ENCODE data around the gene PLEK2. TPM values are rescaled to one million over a fixed set of nuclear protein-coding genes. Genes with fewer than 3 reads are reported as not detected.
"Not testable (repeated sequence)": the region's sequence is repeated elsewhere in the genome, so short reads cannot be mapped to it uniquely, and the experiment has no call there.

PLEK2 gene, protein sequence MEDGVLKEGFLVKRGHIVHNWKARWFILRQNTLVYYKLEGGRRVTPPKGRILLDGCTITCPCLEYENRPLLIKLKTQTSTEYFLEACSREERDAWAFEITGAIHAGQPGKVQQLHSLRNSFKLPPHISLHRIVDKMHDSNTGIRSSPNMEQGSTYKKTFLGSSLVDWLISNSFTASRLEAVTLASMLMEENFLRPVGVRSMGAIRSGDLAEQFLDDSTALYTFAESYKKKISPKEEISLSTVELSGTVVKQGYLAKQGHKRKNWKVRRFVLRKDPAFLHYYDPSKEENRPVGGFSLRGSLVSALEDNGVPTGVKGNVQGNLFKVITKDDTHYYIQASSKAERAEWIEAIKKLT
- polyA plus RNA-seq (ENCODE audit: insufficient read length): 0.62 TPM

DNA sequence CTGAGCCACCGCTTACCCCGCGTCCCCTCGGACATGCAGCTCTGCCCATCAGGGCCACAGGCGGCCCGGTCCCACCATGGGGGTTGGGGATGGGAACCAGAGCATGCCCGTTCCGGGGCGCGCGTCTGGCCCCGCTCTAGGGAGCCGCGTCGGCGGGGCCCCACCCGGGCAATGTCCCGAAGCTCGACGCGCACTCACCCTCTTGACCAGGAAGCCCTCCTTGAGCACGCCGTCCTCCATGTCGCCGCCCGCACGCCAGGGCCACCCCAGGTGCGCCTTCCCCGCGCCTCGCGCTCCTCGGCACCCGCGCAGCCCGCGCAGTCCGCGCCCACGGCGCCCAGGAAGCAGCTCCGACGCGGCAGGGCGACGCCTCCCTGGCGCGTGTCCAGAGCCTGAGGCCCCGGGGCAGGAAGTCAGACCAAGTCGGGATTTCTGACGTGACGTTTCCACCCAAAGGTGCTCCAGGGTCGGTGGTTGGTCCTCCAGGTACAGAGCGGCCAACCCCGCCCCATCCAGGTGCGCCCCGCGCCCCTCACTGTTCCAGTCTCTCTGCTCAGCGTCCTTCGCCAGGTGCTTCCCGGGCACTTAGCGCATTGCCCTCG is at the start of gene PLEK2:
PLEK2 (minus strand) TSS at position 346 of the 602 bp plus-strand sequence; CDS start at position 240, 106 bp downstream.
- DNase-seq: no peak

DNA sequence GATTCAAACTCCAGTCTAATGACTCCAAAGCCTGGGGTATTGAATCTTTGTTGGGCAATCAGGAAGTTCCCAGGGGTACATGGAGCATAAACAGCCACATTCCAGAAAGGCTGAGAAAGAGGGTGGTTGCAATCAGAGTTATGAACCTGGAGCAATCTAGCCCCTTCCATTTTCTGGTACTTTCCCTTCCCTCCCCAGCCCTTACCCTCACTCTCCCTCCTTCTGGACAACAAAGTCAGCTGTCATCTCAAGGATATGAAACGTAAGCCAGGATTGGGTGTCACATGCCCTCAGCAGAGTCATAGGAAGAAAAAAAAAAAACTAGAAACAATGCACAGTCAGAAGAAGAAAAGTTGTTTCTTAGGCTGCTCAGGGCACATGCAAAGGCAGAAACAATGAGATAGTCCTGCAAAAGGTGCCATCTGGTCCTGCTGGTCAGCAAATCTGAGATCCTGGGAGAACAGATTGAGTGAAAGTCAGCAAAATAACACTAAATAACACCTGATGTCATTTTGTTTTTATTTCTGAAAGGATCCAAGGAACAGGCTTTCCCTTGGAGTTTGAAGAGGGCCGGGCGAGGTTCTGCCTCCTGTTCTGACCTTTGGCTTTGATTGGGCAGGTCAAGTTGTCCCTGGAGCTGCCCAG is 49.5 kb upstream of the PLEK2 start:
- DNase-seq: no peak

DNA sequence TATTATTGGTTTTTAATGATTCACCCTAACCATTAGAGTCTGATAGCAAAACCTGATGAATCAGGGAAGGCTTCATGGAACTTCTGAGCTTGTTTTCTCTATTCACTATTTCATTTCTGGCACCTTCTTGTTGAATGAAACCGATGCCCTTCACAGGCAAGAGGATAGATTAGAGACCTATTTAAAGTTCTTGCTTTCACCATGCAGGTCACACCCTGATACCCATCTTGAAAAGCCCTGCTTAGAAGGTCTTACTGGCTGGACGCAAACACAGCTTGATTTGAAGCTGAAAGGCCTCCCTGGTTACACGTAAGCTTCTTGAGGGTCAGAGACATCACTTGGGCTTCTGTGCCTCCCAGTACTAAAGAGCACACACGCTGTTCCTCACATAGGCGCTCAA is 47.4 kb upstream of the PLEK2 start:
- DNase-seq: no peak

DNA sequence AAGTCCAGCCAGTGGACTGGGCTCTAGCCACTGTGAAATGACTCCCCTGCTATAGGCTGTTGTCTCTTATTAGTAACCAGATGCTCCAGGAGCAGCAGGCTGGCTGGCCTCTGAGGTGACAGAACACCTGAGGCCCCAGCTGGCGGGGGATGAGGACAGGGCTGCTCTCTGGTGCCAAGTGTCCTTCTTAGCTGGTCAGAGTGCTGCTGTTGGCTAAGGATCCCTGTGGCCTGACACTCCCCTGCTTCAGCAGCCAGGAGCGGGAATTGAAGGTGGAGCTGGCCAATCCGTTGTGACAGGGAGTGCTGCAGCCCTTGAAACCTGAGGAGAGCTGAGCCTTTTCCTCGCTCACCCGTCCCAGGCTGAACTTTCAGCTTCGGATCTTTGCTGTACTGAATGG is 45.8 kb upstream of the PLEK2 start:
- DNase-seq: peak; percentile 7

DNA sequence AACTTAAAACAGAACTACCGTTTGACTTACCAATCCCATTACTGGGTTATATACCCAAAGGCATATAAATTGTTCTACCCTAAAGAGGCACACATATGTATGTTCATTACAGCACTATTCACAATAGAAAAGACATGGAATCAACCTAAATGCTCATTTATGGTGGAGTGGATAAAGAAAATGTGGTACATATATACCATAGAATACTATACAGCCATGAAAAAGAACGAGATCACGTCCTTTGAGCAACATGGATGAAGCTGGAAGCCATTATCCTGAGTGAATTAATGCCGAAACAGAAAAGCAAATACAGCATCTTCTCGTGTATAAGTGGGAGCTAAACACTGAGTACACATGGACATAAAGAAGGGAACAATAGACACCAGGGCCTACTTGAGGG is 44.8 kb upstream of the PLEK2 start:
- no peak for DNase-seq

DNA sequence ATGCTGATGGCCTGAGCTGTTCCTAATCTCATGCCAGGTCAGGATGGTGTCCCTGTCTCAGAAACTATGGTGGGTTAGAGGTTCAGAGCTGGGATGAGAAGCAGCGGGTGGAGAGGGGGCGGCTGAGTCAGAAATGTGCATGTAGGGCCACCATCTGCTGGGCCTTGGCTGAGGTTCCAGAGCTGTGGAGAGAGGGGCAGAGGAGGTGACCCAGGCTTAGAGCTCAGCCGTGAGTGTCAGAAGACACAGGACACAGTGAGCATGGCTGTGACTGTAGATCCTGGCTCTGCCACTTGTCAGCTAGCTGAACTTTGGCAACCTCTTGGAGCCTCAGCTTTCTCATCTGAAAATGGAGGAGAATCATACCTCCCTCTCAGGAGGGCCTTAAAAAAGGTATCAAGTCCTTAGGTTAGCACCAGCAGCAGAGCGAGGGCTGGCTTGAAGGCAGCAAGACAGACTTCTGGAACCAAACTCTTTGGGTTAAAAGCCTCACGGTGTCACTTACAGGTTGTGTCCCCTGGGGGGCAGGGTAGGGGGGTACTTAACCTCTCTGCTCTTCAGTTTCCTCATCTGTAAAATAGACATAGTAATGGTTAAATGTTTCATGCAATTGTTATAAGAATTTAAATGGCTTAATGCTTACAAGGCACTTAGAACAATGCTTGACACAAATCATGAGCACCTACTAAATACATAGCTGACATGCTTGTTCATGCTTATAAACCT is 41.8 kb upstream of the PLEK2 start:
- no peak for DNase-seq

DNA sequence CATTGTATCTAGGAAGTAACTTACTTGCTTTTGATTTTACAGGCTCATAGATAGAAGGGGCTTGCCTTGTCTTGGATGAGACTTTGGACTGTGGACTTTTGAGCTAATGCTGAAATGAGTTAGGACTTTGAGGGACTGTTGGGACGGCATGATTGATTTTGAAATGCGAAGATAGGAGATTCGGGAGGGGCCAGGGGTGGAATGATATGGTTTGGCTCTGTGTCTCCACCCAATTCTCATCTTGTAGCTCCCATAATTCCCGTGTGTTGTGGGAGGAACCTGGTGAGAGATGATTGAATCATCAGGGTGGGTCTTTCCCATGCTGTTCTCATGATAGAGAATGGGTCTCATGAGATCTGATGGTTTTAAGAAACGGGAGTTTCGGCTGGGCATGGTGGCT is 39.7 kb upstream of the PLEK2 start:
- not testable (repeated sequence) for DNase-seq

DNA sequence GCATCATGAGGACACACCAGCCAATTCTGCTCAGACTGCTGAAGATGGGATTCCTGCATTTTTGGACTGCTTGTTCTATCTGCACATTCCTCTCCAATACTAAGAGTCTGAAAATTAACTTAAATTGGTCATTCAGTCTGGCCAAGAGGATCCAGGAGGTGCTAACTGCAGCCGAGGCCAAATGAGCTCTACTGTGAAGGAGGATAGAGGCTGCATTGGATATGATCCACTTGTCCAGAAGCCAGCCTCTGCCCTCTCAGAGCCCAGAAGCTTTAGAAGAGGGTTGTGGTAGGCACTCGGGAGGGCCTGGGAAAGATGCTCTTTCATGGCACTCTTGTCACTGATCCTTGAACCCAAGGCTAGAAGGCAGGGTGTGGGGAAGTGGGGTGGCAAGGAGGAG is 37.1 kb upstream of the PLEK2 start:
- no peak for DNase-seq

DNA sequence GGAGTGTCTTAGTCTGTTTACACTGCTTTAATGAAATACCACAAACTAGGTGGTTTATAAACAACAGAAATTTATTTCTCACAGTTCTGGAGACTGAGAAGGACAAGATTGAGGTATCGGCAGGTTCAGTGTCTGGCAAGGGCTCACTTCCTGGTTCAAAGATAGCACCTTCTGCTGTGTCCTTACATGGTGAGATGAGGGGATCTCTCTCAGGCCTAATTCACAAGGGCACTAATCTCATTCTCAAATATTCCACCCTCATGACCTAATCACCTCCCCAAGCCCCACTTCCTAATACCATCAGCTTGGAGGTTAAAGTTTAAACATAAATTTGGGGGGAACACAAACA is 35.0 kb upstream of the PLEK2 start:
- DNase-seq: no peak

DNA sequence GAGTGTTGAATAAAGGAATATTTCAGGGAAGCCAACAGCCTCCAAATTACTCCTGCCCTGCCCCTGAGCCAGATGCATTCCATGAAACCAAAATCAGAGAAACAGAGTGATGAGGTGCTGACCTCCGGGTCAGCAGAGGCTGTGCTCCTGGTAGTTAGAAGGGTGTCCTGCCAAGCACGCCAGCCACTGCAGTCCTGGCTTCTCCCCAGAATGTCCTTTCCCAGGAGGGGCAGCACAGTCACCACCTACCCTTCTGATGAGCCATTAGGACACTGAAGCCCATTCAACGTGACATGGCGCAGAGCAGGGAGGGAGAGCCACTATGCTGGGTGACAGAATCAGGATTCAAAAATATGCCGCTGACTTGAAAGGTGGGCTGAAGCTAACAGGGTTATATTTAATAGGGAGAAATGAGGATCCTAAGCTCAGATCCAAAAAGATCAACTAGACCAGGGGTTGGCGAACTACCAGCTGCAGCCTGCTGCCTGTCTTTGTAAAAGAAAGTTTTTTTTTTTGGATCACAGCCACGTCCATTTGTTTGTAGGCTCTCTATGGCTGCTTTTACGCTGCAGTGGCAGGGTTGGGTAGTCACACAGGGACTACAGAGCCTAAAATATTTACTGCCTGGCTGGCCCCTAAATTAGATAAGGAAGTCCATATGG is 34.5 kb upstream of the PLEK2 start:
- DNase-seq: no peak

DNA sequence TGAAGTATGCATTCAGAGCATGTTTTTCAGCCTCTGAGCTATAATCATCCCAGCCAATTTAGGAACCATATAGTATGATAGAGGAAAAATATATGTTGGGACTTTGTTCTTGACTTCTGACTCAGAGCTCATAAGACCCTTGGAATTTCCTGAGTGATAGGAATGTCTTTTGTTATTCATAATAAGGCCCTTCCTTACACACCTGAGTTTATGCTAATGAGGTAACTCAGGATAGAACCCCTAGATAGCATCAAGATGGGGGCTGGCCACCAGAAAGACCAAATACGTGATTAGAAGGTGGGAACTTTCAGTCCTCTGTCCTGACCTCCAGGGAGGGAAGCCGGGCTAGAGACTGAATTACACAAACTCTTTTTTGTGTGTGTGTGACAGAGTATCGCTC is 32.4 kb upstream of the PLEK2 start:
- DNase-seq: no peak

DNA sequence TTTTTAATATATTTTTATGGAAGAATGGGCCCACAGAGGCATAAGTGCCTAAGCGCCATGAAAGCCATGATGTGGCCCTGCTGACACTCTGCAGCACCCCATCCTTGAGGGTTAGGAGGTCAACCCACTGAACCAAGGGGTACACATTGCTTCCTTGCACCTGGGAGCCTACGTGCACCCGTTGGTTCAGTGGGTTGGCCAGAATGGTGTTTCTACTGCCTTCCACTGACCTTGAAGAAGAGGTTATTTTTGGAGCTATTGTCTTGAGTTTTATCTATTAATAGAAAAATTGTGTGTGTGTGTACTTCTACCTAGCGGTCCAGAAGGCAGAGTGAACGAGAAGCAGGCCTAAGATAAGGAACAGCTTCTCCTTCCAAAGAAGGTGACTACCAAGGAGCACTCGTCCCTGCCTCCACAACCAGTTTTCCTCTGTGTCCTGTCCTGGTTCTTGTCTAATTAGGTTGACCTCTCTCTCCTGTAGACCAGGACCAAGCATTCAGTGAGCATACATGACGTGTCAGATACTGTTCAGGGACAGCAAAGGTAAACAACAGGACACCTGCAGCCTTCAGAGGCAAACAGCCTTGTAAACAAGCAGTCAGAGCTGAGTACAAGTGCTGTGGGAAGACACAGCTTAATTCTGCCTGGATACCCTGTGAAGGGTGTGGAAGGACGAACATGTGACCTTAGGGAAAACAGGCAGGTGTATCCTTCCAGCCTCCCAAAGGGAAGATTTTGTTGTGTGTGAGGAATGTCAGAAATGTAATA is 30.4 kb upstream of the PLEK2 start:
- no peak for DNase-seq

DNA sequence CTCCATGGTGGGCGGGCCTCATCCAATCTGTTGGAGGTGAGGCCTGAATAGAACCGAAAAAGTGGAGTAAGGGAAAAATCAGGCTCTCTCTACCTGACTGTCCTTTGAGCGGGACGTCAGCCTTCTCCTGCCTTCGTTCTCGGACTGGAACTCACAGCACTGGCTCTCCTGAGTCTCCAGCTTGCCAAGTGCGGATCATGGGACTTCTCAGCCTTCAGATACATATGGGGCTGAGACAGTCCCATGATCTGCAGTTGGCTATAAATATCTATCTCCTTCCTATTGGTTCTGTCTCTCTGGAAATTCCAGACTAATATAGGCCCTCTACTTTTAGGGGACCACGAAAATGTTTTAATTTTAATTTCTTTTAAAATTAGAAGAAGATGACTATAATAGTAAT is 29.7 kb upstream of the PLEK2 start:
- DNase-seq: no peak

DNA sequence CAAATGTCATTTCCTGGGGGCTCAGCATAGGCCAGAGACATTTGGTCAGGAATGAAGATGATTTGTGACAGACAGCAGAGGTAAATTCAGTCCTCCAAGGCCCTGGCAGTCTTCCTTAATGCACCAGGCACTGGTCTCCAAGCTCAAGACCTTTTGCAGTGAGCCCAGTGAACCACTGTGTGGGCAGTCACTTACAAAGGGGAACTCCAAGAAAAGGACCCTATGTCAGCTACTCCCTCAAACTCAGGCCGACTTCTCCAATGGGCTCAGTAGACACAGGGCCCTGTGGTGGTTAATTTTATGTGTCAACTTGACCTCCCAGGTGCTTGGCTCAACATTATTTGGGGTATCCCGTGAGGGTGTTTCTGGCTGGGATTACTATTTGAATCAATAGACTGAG is 29.3 kb upstream of the PLEK2 start:
- no peak for DNase-seq

DNA sequence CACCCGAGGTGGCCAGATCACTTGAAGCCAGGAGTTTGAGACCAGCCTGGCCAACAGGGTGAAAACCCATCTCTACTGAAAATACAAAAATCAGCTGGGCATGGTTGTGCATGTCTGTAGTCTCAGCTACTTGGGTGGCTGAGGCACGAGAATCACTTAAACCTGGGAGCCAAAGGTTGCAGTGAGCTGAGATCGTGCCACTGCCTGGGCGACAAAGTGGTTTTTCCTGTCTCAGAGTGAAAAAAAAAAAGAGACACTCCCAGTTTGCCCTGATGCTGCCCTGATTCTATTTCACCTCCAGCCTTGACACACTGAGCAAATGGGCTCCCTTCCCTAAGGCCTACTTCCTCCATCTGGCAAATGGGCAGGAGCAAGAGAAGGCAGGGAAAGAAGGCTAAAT is 28.5 kb upstream of the PLEK2 start:
- DNase-seq: no peak

DNA sequence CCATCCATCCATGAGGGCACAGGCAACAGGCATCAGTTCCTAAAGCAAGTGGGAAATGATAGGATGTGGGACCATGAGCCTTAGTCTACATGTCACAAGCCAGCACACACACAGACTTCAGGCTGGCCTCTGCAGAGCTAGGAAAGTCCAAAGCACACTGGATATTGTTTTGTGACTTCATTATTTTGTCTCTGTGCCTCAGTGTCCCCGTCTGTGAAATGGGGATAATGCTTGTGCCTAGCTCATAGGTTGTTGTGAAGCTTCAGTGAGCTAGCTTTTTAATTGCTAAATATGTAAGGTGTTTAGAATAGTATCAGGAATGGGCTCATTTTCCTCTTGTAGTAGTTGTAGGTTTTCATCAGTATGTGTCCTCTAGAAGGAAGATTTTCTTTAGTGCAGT is 27.0 kb upstream of the PLEK2 start:
- no peak for DNase-seq

DNA sequence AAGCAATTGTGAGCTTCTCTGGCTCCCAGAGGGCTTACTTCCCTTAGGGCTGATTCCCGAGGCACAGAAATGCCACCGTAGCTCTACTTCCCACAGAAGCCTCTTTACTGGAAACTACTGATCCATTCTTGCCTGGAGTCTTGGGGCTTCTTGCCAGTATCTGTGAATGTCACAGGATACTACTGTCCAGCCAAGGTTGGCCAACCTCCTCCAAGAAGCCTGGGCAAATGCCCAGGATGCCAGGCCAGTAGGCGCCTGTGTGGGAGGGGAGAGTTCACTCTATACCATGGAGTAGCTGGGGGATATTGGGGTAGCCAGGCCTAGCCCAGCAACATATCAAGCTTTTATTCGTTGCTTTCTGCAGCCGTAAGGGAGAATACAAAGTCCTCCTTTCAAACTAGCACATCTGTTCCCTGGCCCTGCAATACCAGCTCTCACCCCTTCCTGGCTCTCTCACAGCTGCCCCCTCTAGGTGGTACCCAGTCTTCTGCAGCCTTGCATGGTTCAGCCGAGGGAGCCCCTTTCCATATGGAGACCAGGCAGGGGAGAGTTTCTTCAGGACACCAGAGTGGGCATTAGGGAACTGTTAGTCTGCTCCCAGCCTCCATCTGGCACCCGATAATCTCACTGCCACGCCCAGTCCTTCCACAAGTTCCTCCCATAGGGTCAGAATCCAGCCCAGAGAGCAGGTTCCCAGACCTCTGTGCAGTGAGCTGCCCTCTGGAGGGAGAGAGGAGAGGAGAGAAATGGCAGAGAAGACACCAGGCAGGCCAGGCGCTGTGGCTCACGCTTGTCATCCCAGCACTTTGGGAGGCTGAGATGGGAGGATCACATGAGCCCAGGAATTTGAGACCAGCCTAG is 24.3 kb upstream of the PLEK2 start:
- no peak for DNase-seq

DNA sequence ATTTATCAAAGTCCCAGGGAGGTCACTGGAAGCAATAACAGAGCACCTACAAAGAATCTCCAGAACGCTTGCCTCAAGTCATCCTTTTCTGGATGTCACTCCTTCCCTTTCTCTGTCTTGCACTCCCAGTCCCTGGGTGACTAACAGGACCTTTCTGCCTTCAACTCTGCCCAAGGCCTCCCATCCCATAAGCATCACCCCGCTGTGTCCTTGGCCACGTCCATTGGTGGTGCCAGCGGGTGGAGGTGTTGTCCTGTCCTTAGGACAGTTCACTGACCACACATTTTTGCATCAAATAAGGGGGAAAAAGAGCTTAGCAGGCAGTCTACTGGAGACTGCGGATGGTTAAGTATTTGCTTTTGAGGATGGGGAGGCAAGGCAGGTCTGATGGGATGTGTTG is 23.6 kb upstream of the PLEK2 start:
- DNase-seq: no peak

DNA sequence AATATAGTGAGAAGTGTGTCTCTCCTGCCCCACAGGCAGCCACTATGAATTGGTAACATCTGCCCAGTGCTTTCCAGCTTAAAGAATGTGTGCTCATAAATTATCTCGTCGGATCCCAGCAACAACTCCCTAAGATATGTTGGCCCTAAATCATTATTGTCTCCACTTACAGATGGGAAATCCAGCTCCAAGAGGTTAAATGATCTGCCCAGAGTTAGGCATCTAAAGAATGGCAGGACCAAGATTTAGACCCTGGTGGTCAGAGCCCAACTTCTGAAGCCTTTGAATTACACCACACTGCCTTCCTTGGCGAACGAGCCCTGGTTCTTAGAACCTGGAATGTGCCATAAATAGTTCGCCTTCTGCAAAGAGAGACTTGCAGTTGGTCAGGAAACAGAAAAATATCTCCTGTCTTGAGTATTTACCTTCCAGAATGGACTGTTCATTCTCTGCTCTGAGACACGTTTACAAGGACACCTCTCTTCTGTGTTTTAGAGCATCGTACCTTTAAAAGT is 20.1 kb upstream of the PLEK2 start:
- DNase-seq: no peak

DNA sequence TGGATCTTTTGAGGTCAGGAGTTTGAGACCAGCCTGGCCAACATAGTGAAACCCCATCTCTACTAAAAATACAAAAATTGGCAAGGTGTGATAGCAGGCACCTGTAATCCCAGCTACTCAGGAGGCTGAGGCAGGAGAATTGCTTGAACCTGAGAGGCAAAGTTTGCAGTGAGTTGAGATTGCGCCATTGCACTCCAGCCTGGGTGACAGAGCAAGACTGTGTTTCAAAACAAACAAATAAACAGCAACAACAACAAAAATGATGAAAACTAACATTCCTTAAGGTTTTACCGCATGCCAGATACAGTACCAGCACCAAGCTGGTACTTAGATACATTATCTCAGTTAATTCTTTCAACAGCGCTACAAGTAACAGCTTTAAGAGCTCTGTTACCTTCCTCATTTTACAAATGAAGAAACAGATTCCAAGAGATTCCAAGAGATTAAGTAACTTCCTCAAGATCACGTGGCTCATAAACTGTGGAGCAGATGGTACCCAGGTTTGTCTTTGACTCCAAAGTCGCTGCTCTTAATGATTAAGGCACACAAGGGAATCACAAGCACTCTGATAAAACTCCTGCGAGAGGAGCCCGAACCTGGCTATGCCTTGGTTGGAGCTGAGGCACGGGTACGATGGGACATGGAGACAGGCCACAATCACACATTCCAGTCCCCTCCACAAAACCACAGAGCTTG is 17.7 kb upstream of the PLEK2 start:
- DNase-seq: no peak

Measured in hindlimb muscle (tissue), 1 donor.